Activated CD4-positive, alpha-beta T cell treated with anti-CD3 and anti-CD28 coated beads for 4 hours (primary cell): ENCODE results near the gene HOXA11.

Experiments
- DNase-seq, 2 donors: peaks; one replicate each; pipeline ENCODE4 v3.0.0-alpha.2; 2020

Gene HOXA11

DNA sequence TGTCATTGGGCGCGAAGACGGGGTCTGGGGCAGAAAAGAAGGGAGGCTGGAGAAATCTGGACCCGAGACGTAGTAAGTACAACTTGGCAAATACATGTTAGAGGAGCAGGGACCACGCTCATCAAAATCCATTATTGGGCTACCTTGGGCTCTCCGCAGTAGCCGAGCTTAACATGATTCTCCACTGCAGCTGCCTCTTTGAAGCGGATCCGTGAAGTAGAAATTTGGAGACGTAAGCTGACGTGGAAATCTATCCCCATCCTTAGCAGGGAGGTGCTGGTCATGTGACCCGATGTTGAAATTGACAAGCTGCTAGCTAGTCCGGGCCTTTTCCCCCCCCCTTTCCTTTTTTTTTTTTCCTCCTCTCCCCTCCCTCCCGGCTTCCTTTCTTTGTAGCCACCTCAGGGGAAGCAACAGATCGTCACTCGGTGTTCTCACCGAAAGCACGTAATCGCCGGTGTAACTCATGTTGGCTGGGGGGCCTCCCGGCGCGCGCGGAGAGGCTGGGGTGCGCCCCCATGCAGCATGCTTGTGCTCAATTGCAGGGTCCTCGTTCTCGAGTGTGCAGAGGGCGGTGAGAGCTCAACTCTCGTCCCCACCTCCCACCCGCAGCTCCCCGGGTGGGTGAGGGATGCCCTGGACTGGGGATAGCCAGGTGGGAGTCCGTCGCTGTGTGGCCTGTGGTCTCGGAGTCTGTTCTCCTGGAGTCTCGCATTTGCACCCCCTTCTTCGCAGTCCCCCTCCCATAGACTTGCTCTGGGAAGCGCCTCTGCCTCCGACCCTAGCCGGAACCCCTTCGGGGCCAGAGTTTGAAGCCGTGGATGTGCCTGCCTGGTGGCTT lies at the start of gene HOXA11:
Gene HOXA11, minus strand, starts transcription at position 220 of the 841 bp plus-strand sequence. Its CDS starts 88 bp downstream, at position 132.
- no peak for DNase-seq

DNA sequence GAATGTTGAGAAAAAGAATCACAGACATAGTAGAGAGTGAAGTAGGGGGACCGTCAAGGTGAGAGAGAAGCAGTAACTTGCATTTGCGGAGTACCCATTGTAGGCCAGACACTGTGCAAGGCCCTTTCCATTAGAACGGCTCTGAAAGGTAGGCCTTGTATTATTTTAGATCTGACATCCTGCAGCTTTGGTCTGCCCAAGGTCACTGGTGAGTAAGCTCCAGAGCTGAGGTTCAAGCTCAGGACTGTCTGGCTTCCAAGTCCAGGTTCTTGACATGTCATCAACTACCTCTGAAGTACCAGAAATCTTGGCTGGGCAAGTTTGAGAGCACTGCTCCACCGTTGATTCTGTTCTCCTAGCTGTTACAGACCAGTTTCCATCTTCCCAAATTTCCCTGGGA lies 44.4 kb upstream of the HOXA11 start:
- DNase-seq: no peak

DNA sequence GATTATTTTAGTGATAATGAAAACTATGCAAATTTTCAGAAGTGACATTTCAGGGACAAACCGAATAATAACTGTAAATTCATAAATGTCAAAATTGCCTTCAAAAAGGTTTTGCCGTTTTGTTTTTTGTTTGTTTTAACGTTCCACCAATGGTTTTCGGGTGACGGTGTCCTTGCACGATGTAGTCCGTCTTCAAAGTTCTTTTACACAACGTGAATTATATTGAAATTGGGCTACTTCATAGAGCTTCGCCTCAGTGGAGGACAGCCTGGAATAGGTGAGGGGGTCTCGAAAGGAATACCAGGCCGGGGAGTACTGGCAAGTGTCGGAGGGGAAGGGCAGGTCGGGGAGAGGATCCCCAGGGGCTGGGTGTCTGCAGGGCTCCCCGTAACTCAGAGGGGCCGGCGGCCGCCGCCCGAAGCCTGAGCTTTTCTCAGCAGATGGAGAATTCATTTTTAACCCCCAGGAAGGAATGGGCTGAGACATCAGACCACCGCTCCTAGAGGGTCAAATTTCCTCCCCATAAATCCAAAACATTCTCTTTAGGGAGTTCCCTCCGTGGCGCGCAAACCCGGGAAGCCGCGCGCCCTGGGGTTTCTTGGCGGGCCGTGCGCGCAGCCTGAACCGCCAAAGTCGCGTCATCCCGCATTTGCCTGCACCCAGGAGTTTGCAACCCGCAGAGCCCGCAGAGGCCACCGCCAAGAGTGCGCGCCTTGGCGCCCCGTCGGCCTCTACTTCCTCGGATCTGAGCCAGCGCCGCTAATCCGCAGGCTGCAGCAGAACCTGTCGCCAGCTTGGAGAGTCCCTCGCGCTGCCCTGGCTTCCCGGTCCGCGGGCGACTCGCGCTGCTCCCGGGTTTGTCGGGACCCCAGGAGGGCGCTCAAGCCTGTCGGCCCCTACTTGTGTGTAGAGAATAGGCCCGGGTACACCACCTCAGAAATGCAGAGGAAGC lies 40.2 kb upstream of the HOXA11 start:
- DNase-seq: no peak

DNA sequence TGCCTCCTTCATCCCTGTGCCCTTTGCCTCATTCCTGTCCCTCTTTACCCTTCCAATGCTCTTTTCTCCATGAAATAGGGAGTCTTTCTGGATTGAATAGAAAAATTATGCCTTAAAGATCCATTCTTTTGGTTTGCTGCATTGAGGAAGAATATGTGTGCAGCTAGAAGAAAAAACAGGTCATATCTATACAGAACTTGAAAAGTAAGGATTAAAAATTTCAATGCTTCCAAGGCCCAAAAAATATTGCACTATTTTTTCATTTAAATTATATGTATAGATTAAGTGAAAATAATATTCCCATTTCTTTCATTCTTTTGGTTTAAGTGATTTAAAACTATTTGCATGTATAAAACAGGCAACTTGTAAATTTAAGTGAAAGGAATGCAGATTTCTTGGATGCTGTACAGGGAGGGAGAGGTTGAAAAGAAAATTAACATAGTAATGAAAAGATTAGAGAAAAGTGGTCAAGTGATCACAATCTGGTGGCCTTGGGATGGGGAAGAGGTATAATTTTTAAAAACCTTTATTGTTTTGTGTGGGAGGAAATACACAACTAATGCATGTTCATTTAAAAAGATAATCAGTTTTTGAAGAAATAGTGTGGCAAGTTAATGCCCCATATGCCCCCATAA lies 39.0 kb upstream of the HOXA11 start:
- no peak for DNase-seq

DNA sequence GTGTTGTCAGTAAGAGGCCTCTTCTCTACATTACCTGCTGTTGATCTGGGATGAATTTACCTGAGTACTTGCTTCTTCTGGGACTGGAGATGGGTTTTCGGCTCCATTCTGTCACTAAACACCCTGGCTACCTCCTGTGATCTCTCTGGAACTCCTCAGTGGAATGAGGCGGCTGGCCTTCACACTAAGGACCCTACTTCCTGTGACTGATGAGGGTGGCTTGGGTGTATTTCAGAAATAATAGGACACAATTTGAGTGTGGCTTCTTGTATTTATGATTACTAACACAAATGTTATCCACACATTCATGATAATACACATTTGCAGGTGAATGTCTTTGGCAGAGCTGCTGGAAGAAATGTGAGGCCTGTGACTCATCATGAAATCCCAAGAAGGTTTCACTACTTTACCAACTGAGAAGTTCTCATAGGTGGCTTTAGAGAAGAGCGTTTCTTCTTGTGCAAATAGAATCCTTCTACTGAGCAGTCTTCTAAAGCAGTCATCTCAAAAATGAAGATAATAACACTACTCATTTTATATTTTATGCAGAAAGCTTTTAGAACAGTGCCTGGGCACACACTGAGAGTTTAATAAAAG lies 36.3 kb upstream of the HOXA11 start:
- DNase-seq: no peak

DNA sequence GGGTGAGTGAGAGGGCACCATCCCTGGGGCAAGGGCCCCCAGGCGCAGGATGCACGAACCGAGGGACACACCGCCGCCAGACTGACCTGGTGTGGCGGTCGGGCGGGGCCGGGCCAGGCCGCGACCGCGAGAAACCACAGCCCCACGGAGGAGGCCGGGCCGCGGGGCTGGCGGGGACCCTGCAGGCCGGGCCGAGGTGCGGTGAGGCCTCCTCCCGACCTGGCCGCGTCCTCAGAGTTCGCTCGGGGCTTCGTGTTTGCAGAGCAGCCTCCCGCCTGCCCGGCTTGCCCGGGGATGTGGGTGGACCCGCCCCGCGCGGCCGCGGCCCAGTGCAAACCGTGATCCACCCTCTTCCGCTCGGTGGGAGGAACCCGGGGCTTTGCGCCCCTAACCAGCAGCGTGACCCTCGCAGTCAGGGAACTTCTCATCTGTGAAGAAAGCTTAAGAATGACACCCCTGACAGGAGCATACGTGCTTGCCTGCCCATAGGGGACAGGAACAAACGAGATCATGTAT lies 35.5 kb upstream of the HOXA11 start:
- DNase-seq: no peak

DNA sequence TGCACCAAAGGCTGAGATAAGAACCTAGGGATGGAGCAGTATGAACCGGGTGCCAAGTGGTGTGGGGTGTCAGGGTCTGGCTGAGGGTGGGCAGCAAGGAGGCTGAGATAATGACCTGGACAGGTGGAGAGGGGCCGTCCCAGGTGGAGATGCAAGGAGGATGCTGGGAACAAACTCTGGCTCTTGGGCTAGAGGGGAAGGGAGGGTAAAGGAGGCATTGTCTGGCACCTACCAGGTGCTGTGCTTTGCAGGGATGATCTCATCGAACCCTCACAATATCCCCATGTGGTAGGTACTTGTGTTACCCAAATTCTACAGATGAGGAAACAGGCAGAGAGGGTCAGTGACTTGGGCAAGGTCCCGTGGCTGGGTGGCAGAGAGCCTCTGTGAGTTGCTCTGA lies 34.8 kb upstream of the HOXA11 start:
- DNase-seq: no peak

DNA sequence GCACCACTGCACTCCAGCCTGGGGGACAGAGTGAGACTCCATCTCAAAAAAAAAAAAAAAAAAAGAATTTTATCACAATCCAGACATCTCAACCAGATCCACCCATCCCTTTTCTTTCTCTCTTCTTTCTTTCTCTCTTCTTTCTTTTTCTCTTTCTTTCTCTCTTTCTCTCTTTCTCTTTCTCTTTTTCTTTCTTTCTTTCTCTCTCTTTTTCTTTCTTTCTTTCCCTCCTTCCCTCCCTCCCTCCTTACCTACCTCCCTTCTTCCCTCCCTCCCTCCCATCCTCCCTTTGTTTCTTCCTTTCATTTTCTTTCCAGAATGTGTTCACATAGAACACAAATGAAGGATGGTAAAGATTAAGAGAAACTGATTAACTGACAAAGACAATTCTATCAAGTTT lies 32.9 kb upstream of the HOXA11 start:
- DNase-seq: no peak

DNA sequence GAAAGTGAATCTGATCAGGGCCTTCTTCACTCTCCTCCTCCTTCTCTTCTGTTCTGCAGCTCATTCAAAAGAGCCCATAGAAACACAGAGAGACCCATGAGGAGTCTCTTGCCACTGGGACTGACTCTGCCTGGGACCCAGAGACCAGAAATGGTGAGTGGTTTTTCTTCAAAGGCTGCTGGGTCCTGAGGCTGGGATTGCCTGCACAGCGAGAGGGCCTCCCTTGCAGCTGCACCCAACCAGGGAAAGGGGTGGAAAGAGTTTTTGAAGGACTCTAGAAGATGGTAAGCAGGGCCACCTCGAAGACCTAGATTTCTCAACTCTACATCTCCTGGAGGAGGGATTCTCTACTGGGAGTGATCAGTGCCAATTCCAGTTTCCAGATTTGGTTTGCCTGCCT lies 30.3 kb upstream of the HOXA11 start:
- DNase-seq: no peak

DNA sequence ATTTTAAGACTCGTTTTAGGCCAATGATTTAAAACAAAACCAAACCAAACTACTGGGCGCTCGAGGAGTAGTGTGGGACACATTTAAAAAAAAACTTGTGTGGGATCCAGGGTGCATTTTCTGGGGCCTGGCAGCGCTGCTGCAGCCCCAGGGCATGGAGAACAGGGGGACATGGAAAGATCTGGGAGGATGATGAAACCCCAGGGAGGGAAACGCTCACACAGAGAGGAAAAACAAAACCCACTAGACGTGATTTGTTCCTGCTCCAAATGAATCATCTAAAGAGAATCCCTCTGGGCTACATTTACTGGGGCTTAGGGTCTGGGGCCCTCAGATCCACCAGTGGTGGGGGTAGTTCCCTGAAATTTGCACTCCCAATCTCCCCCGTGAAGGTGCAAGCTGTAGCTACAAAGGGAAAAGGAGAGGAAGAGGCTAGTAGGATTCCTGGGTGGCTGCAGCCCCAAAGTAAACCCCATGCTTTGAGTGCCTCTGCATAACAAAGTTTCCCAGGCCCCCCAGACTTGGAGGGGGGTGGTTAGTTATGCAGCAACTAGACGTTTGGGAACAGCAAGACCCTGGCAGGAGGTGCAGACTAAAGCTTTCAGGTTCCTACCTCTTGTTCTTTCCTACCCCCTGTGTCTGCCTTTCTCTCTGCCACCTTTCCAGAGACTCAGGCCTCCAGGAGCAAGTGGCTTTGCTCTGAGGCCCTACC lies 29.4 kb upstream of the HOXA11 start:
- DNase-seq: no peak

DNA sequence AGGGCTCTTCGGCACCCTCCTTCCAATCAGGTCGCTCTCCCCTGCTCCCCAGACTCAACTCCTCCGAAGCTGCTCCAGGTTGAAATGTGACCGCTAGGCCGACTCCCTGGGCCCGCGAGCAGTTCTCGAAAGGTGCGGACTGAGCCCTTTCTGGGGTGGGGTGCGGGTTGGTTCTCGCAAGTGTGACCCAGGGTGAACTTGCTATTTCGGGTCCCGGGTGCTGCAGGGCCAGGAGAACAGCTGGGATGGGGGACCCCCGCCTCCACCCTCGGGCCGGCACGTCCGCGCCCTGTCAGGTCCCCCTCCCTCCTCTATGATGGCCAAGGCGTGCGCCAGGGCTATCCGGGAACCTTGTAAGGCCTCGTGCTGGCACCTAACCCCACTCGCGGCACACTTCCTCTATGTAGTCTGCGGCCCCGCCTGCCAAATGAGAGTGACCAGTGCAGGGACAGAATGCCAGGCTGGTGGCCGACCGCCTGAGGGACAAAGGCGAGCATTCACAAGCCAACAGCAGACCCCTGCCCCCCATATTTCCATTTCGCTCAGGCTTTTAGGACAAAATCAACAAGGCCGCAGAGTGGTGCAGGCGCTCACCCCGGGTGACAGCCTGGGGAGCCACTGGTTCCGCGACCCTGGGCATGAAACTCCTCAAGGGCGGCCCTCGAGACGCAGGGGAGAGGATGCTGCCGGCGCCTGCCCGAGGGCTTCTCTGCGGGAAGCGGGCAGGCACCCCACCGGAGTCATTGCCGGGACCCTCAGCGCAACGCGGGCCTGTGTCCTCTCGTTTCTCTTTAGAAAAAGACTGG lies 28.6 kb upstream of the HOXA11 start:
- no peak for DNase-seq

DNA sequence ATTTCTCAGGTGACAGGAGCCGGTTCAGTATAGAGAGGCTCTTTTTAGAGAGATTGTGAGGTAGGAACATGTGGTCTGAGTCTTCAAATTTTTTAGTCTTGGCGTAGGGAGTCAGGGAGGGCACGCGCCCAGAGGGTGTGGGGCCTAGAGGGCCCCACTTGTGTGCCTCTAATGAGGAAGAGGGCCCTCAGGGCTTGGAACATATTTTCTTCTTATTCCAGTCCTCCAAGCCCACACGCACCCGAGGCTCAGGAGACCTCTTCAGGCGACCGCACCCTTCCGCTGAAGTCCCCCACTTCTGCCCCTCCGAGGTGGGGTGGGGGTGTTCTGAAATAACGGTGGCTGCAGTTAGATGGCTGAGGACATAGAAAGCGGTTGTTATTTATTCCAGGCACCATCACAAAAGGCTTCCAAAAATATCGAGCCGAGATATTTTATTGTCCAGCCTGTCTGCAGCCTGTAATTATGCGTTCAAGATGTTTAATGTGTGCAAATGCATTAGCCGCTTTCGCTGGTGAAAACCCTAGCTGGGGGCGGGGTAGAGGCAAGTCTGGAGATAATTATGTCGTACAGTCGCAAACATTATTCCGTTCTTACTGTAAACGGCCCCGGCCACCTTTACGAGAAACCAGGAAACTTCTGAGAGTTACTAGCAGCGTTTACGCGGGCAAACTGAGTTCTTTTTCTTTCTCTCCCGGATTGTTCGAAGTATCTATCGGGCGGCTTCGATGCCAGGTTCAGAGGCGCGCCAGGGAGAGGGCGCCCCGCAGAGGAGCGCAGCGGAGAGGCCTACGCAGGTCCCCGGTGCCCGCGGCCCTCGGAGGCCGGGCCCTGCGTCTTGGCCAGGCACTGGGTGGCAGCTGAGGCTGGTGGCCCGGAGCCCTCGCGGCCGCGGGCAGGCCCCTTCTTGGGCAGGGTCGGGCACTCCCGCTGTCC lies 27.7 kb upstream of the HOXA11 start:
- DNase-seq: no peak

DNA sequence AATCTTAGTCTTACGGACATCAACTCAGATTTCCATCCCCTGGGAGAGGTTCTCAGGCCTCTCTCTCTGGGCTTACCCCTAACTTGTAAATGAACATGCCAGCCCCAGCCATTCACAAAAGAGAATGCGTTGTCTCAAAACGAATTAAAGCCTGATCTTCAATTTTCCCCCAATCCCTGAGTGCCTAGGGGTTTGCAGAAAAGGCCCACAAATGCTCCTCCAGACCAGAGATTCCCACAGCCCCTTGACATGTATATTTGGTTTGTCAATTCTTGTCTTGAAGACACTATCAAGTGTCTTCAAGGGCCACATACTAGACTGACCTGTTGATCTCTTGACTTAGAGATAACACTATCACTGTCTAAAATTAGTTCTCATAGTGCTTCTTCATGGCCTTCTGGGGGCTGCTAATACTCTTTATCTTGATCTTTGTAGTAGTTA lies 26.8 kb upstream of the HOXA11 start:
- DNase-seq: no peak

DNA sequence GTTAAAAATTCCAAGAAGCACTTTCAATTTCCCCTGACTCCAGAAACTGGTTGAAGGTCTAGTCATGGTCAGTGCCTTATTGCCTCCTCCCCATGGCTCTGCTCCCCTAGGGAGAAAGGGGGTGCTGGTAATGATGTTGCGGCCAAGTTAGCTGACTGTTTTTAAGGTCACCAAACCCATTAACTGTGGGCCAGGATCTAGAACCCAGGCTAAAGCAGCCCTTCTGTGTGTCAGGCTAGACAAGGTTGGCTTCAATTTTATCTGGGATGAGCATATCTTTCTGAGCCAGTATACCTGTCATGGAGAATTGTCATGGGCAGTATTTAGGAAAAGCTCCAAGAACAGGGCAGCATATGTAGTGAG lies 26.0 kb upstream of the HOXA11 start:
- DNase-seq: no peak

DNA sequence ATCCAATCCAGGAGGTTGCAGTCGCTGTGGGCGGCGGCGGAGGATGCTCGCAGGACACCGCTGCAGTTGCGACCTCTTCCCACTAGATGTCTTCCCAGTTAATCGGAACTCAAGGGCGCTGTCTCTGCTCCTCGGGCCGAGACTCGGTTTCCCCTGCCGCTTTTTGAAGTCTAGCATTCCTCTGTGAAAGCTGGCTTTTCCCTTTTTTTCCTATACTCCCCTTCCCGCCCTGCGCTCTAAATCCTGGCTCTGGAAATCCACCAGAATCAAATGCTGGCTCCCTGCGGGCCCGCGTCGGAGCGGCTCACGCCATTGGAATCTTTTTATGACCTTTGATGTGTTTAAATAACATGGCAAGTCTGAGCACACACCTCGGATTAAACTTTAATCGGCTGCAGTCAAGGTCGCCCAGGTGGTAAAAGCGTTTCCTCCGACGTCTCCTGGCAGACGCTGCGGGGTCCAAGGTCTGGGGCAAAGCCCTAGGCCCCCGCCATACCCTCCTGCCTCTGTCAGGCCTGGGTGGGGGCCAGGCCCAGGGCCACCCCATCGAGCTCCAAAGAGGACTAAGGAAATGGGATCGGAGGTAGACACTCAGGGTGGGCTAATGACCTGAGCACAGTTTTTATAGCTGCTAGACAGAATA lies 25.5 kb upstream of the HOXA11 start:
- peak in 1 of 2 donors; percentile 54 for DNase-seq

DNA sequence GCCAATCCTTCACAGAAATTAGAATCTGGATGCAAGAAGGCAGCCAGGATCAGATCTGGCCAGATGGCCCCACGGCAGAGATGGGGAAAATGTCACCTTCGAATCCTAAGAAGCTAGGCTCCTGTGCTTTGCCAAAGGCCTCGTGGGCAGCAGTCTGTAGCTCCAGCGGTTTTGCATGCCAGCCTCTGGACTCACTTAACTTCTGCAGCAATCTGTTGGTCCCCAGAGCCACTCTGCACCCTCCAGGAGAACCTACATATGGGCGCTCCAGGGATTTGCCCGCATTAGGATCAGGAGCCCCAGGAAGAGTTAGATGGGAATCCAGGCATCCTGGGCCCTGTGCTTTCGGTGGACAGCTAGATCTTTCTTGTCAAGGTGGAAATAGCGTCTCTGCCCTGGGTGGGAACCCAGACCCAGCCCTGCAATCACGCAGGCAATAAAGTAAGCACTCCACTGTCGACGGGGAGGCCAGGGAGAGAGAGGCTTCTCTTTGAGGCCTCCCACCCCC lies 25.0 kb upstream of the HOXA11 start:
- no peak for DNase-seq

DNA sequence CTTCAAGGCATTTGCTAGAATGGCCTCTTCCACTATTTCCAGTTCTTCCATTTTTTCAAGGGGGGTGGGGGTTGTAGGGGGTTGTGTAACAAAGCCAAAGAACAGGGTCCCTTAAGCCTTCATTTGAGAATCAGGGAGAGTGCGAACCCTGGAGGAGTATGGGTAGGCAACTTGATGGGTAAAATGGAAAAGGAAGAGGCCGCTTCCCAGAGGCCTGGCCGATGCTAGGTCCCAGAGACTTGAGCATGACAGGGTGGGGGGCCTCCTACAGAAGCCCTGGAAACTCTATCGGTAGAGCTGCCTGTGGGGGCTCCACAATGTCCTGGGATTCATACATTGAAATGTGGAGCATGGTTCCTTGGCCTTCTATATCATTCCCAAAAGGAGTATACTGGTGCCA lies 24.0 kb upstream of the HOXA11 start:
- no peak for DNase-seq

DNA sequence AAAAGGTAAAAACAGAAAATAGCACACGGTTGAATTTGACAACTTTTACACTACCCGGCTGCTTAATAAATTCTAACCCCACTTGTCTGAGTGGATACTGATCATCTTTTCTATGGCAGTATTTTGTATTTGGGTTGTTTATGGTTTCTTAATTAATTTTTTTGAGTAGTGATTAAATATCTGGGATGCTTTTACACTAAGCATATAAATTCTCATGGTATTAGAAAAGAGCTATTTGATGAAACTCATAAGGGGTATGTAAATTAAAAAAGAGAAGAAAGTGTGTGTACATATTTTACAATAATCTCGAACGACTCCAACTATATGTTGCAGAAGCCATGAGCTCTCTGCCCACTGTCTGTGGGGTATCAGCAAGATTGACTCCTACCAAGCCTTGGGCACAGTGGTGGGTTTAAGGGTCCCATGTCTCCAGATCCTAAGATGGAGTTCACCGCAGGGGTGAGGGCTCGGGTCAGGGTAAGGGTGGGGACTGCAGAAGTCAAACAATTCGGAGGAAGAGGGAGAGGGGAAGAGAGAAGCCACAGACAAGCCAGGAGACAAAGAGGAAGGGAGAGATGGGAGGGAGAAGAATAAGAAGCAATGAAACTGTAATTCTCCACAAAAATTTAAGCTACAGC lies 22.4 kb upstream of the HOXA11 start:
- DNase-seq: no peak
